ENCODE measurements around the gene SEMA5B.

GRCh38 chr3:122898298-122898697 lies 129.3 kb downstream of the SEMA5B start:
- TF ChIP-seq POLR2A (IDR thresholded peaks at IDR 0.05; ENCODE audit: low read length): no peak
- TF ChIP-seq GATA1 (IDR thresholded peaks at IDR 0.05; ENCODE audit: low read depth, low read length): no peak

Measured in erythroblast (primary cell).